WTC11 (cell line): ENCODE results near the gene NUMA1. TPM values are rescaled to one million over a fixed set of nuclear protein-coding genes. Genes with fewer than 3 reads are reported as not detected.

Source experiments
- ATAC-seq: fragments of 200-7000 bp; cut with Tn5 transposase; 2 replicates; pipeline ENCODE4 v1.10.0; 2021; ENCODE audit warnings: mild to moderate bottlenecking, moderate library complexity
- CTCF ChIA-PET: fragments of 300-600 bp; sonication (Branson Sonifier 250); formaldehyde crosslinking; loops from one replicate; lab custom pipeline; 2021; ENCODE audit warnings: antibody characterized with exemption; lab: Charles Lee
- POLR2A ChIA-PET: fragments of 350-600 bp; sonication (Branson Sonifier 250); formaldehyde crosslinking; loops from one replicate; lab custom pipeline; 2021; ENCODE audit warnings: antibody characterized with exemption; lab: Charles Lee
- DNase-seq: peaks from one replicate; pipeline ENCODE4 v3.0.0; 2021; ENCODE audit warnings: low spot score
- H3K27ac Mint-ChIP-seq: 2 replicates; pipeline ENCODE4 v1.8.0; 2021; ENCODE audit warnings: mixed read lengths
- H3K27me3 Mint-ChIP-seq: 2 replicates; pipeline ENCODE4 v1.8.0; 2021; ENCODE audit warnings: low read depth, mild to moderate bottlenecking, moderate library complexity, mixed read lengths
- H3K36me3 Mint-ChIP-seq: 2 replicates; pipeline ENCODE4 v1.8.0; 2021; ENCODE audit warnings: mixed read lengths
- H3K4me1 Mint-ChIP-seq: 2 replicates; pipeline ENCODE4 v1.8.0; 2022; ENCODE audit warnings: mixed read lengths
- H3K4me3 Mint-ChIP-seq: 2 replicates; pipeline ENCODE4 v1.8.0; 2021; ENCODE audit warnings: mild to moderate bottlenecking, moderate library complexity, mixed read lengths
- H3K9me3 Mint-ChIP-seq: 2 replicates; pipeline ENCODE4 v1.8.0; 2021; ENCODE audit warnings: mixed read lengths
- AFF4 ChIP-seq: sonication (generic); formaldehyde crosslinking; IDR thresholded peaks from 2 replicates; pipeline ENCODE4 v1.8.1; 2023; ENCODE audit warnings: mild to moderate bottlenecking, missing genetic modification reagents, borderline replicate concordance
- ATF1 ChIP-seq: sonication (generic); formaldehyde crosslinking; IDR thresholded peaks from 2 replicates; pipeline ENCODE4 v1.8.1; 2023; ENCODE audit warnings: mild to moderate bottlenecking, moderate library complexity, missing genetic modification reagents
- E2F4 ChIP-seq: sonication (generic); formaldehyde crosslinking; IDR thresholded peaks from 2 replicates; pipeline ENCODE4 v1.8.1; 2022; ENCODE audit warnings: low read depth, mild to moderate bottlenecking, moderate library complexity, missing genetic modification reagents, borderline replicate concordance
- E2F5 ChIP-seq: sonication (generic); formaldehyde crosslinking; IDR thresholded peaks from 2 replicates; pipeline ENCODE4 v1.8.1; 2022; ENCODE audit warnings: mild to moderate bottlenecking, moderate library complexity, missing genetic modification reagents
- EMX1 ChIP-seq: fragments of 250-450 bp; sonication (Bioruptor Pico); IDR thresholded peaks from 2 replicates; pipeline ENCODE4 v1.8.0; 2021; ENCODE audit warnings: mild to moderate bottlenecking
- FOXK1 ChIP-seq: sonication (generic); formaldehyde crosslinking; IDR thresholded peaks from 2 replicates; pipeline ENCODE4 v1.8.0; 2022; ENCODE audit warnings: mild to moderate bottlenecking, moderate library complexity, missing genetic modification reagents
- GABPB1 ChIP-seq: sonication (generic); formaldehyde crosslinking; IDR thresholded peaks from 2 replicates; pipeline ENCODE4 v1.8.1; 2023; ENCODE audit warnings: mild to moderate bottlenecking, missing genetic modification reagents
- GRHL2 ChIP-seq: fragments of 250-450 bp; sonication (Bioruptor Pico); IDR thresholded peaks from 2 replicates; pipeline ENCODE4 v1.8.0; 2022; ENCODE audit warnings: mild to moderate bottlenecking, moderate library complexity; ENCODE audit not compliant: insufficient replicate concordance, severe bottlenecking
- GTF2I ChIP-seq: fragments of 250-450 bp; sonication (Bioruptor Pico); conservative IDR thresholded peaks from 2 replicates; pipeline ENCODE4 v1.4.0; 2021; ENCODE audit warnings: mild to moderate bottlenecking
- IRF1 ChIP-seq: sonication (generic); formaldehyde crosslinking; IDR thresholded peaks from 2 replicates; pipeline ENCODE4 v1.8.0; 2023; ENCODE audit warnings: missing genetic modification reagents
- JAZF1 ChIP-seq: fragments of 250-450 bp; sonication (Bioruptor Pico); IDR thresholded peaks from 2 replicates; pipeline ENCODE4 v1.9.0; 2021; ENCODE audit warnings: moderate library complexity, mild to moderate bottlenecking, inconsistent platforms
- JUN ChIP-seq: sonication (generic); formaldehyde crosslinking; IDR thresholded peaks from 2 replicates; pipeline ENCODE4 v1.8.0; 2023; ENCODE audit warnings: mild to moderate bottlenecking, missing genetic modification reagents
- KAT7 ChIP-seq: sonication (generic); formaldehyde crosslinking; IDR thresholded peaks from 2 replicates; pipeline ENCODE4 v1.8.1; 2023; ENCODE audit warnings: missing genetic modification reagents, mild to moderate bottlenecking, borderline replicate concordance
- NFATC4 ChIP-seq: fragments of 250-450 bp; sonication (Bioruptor Pico); IDR thresholded peaks from 2 replicates; pipeline ENCODE4 v1.9.0; 2021; ENCODE audit warnings: mild to moderate bottlenecking
- NR1H2 ChIP-seq: sonication (generic); formaldehyde crosslinking; IDR thresholded peaks from 2 replicates; pipeline ENCODE4 v1.9.0; 2021; ENCODE audit warnings: mild to moderate bottlenecking, moderate library complexity, missing genetic modification reagents
- NR2C2 ChIP-seq: sonication (generic); formaldehyde crosslinking; IDR thresholded peaks from 2 replicates; pipeline ENCODE4 v1.8.0; 2022; ENCODE audit warnings: mild to moderate bottlenecking, missing genetic modification reagents
- PREB ChIP-seq: sonication (generic); formaldehyde crosslinking; IDR thresholded peaks from 2 replicates; pipeline ENCODE4 v1.8.1; 2022; ENCODE audit warnings: mild to moderate bottlenecking, missing genetic modification reagents, moderate library complexity, borderline replicate concordance
- PRRX2 ChIP-seq: fragments of 250-450 bp; sonication (Bioruptor Pico); IDR thresholded peaks from 2 replicates; pipeline ENCODE4 v1.8.0; 2021; ENCODE audit warnings: mild to moderate bottlenecking
- RORB ChIP-seq: fragments of 250-450 bp; sonication (Bioruptor Pico); IDR thresholded peaks from 2 replicates; pipeline ENCODE4 v1.9.0; 2021; ENCODE audit warnings: mild to moderate bottlenecking
- SMAD3 ChIP-seq: sonication (generic); formaldehyde crosslinking; IDR thresholded peaks from 2 replicates; pipeline ENCODE4 v1.8.0; 2022; ENCODE audit warnings: missing genetic modification reagents, mild to moderate bottlenecking, borderline replicate concordance
- TEAD4 ChIP-seq: sonication (generic); formaldehyde crosslinking; IDR thresholded peaks from 2 replicates; pipeline ENCODE4 v1.8.0; 2022; ENCODE audit warnings: mild to moderate bottlenecking, missing genetic modification reagents
- TP53 ChIP-seq: sonication (generic); formaldehyde crosslinking; IDR thresholded peaks from 2 replicates; pipeline ENCODE4 v1.8.1; 2023; ENCODE audit warnings: mild to moderate bottlenecking, missing genetic modification reagents
- ZBTB21 ChIP-seq: sonication (generic); formaldehyde crosslinking; IDR thresholded peaks from 2 replicates; pipeline ENCODE4 v1.8.1; 2023; ENCODE audit warnings: mild to moderate bottlenecking, missing genetic modification reagents, borderline replicate concordance
- ZNF138 ChIP-seq: sonication (generic); formaldehyde crosslinking; conservative IDR thresholded peaks from 2 replicates; pipeline ENCODE4 v1.8.1; 2022; ENCODE audit warnings: mild to moderate bottlenecking, moderate library complexity, missing genetic modification reagents
- ZNF232 ChIP-seq: sonication (generic); formaldehyde crosslinking; IDR thresholded peaks from 2 replicates; pipeline ENCODE4 v1.8.0; 2022; ENCODE audit warnings: mild to moderate bottlenecking, missing genetic modification reagents
- ZNF317 ChIP-seq: sonication (generic); formaldehyde crosslinking; IDR thresholded peaks from 2 replicates; pipeline ENCODE4 v1.8.1; 2023; ENCODE audit warnings: low read depth, mild to moderate bottlenecking, moderate library complexity, missing genetic modification reagents, borderline replicate concordance
- total RNA-seq: library from RNA; stranded (reverse); gene quantifications from 3 replicates; pipeline ENCODE4 v1.2.3, GENCODE V29; 2021

The NUMA1 gene
- total RNA-seq, 1 experiment from 2014 or later: 147 TPM

- CTCF ChIA-PET: interaction anchor here (1.1 kb wide), 1 partner anchor 14 kb away, joined by 3 read pairs; no protein-coding TSS in a partner anchor
- H3K9me3 Mint-ChIP-seq: no peaks in the 10 kb centered on the region
- POLR2A ChIA-PET: interaction anchor here (0.6 kb wide), 1 partner anchor 30 kb away, joined by 3 read pairs; no protein-coding TSS in a partner anchor
- peaks cover 60% of the 10 kb centered on the region for H3K36me3 Mint-ChIP-seq
- H3K4me3 Mint-ChIP-seq: no peak overlapping the region
- no peak for DNase-seq
- H3K27me3 Mint-ChIP-seq: no peaks in the 10 kb centered on the region
- no peak for ATAC-seq
- no peaks in the 10 kb centered on the region for H3K4me1 Mint-ChIP-seq
- TF ChIP-seq ZNF317 (no peak), KAT7 (CRISPR knock-in tag) (no peak), EMX1 (no peak), PREB (CRISPR knock-in tag) (no peak), E2F5 (no peak), NFATC4 (no peak), TEAD4 (no peak), RORB (CRISPR knock-in tag) (no peak), NR2C2 (no peak), JAZF1 (CRISPR knock-in tag) (no peak), ZNF138 (CRISPR knock-in tag) (no peak)
- no peak overlapping the region for H3K27ac Mint-ChIP-seq
These were observed 69.7 kb downstream of the NUMA1 start for GRCh38 chr11:72010529-72011233.

- no peaks in the 10 kb centered on the region for H3K9me3 Mint-ChIP-seq
- H3K27ac Mint-ChIP-seq: no peak overlapping the region
- ATAC-seq (no peak), DNase-seq (no peak)
- CTCF ChIA-PET: interaction anchor here (0.6 to 1.6 kb wide), 5 partner anchors 31 to 473 kb away, joined by 3 to 6 read pairs (median 5); no protein-coding TSS in a partner anchor
- POLR2A ChIA-PET: no interaction called here
- H3K4me3 Mint-ChIP-seq: no peak overlapping the region
- no peaks in the 10 kb centered on the region for H3K27me3 Mint-ChIP-seq
- TF ChIP-seq SMAD3 (CRISPR knock-in tag) (no peak), IRF1 (CRISPR knock-in tag) (no peak), PRRX2 (CRISPR knock-in tag) (no peak), FOXK1 (CRISPR knock-in tag) (no peak), ZBTB21 (CRISPR knock-in tag) (no peak), E2F4 (CRISPR knock-in tag) (no peak), GTF2I (CRISPR knock-in tag) (no peak), ATF1 (CRISPR knock-in tag) (no peak), GRHL2 (no peak), AFF4 (CRISPR knock-in tag) (no peak), JUN (CRISPR knock-in tag) (no peak), NR1H2 (CRISPR knock-in tag) (no peak), ZNF317 (no peak), GABPB1 (CRISPR knock-in tag) (no peak), ZNF232 (CRISPR knock-in tag) (no peak), TP53 (CRISPR knock-in tag) (no peak)
- H3K4me1 Mint-ChIP-seq: no peaks in the 10 kb centered on the region
- peaks cover 58% of the 10 kb centered on the region for H3K36me3 Mint-ChIP-seq
These were observed 71.2 kb downstream of the NUMA1 start for GRCh38 chr11:72009156-72009555.
